Measurements from ENCODE around the gene TRIM5. TPM values are rescaled to one million over a fixed set of nuclear protein-coding genes. Genes with fewer than 3 reads are reported as not detected.

TRIM5 gene
- total RNA-seq, 1 experiment from 2014 or later, result 17.9 TPM

DNA sequence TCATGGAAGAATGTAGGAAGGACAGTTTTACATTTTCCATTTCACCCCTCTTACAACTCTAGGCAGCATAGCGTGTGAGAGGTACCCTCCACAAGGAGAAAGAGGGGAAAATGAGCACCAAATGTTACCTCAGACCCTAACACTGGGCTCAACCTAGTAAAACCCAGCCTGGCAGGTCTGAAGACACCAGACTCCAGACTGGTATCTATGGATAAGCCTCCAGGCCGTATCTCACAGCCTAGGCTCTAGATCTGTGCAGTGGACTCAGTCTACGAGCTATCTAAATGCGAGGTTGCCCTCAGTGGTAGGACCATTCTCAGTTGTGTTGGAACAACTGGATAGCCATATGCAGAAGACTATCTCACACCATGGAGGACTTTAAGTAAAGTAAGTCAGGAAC, 10.5 kb downstream of the TRIM5 start:
- Histone ChIP-seq H3K4me1 (ENCODE audit: insufficient read depth, low read length, poor library complexity, severe bottlenecking) (no peaks in the 10 kb centered on the region), H3K27ac (ENCODE audit: low read depth, low read length, poor library complexity, severe bottlenecking) (no peak overlapping the region), H3K27me3 (replicated peaks; ENCODE audit: insufficient read depth, low read depth, low read length, poor library complexity) (no peaks in the 10 kb centered on the region), H3K4me3 (ENCODE audit: low read depth, low read length, poor library complexity, severe bottlenecking) (no peak overlapping the region), H3K36me3 (ENCODE audit: insufficient read depth, low read length, poor library complexity, severe bottlenecking) (peaks cover 8% of the 10 kb centered on the region), H3K9me3 (ENCODE audit: low read depth, low read length, poor library complexity, severe bottlenecking) (no peaks in the 10 kb centered on the region)
- CTCF ChIA-PET, result no interaction called here
- intact Hi-C loops (cut with micrococcal nuclease; ENCODE audit: unreplicated experiment), result no loop called here
- no peak for DNase-seq (ENCODE audit: low spot score)
- POLR2A ChIA-PET (ENCODE audit: low non-redundant PET), result no interaction called here
- no TSS peak for BruUV-seq (replicated peaks)
- no peak for TF ChIP-seq EZH2 (IDR thresholded peaks at IDR 0.05; ENCODE audit: borderline replicate concordance, low read depth, low read length, poor library complexity, severe bottlenecking)
- TF ChIP-seq, protein P1, sequence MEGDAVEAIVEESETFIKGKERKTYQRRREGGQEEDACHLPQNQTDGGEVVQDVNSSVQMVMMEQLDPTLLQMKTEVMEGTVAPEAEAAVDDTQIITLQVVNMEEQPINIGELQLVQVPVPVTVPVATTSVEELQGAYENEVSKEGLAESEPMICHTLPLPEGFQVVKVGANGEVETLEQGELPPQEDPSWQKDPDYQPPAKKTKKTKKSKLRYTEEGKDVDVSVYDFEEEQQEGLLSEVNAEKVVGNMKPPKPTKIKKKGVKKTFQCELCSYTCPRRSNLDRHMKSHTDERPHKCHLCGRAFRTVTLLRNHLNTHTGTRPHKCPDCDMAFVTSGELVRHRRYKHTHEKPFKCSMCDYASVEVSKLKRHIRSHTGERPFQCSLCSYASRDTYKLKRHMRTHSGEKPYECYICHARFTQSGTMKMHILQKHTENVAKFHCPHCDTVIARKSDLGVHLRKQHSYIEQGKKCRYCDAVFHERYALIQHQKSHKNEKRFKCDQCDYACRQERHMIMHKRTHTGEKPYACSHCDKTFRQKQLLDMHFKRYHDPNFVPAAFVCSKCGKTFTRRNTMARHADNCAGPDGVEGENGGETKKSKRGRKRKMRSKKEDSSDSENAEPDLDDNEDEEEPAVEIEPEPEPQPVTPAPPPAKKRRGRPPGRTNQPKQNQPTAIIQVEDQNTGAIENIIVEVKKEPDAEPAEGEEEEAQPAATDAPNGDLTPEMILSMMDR (conservative IDR thresholded peaks at IDR 0.05; ENCODE audit: low read depth, low read length), result no peak

DNA sequence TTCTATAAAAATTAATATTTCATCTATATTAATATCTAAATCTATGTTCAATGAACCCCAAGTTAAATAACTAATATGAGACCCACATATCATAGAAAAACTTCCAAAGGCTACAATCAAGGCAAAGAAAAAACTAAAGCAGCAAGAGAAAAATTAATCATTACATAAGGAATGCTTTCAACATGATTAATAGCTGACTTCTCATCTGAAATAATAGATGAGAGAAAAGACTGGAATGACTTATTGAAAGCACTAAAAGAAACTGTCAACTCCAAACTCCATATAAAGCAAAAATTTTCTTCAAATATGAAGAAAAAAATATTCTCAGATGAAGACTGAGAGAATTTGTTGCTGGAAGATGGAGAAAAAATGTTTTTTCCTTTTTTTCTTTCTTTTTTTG, 13.0 kb downstream of the TRIM5 start:
- no TSS peak for BruUV-seq (replicated peaks)
- no peaks in the 10 kb centered on the region for H3K36me3 ChIP-seq (ENCODE audit: insufficient read depth, low read length, poor library complexity, severe bottlenecking)
- TF ChIP-seq EZH2 (IDR thresholded peaks at IDR 0.05; ENCODE audit: borderline replicate concordance, low read depth, low read length, poor library complexity, severe bottlenecking), result no peak
- TF ChIP-seq, protein P1 (conservative IDR thresholded peaks at IDR 0.05; ENCODE audit: low read depth, low read length), result no peak
- no peaks in the 10 kb centered on the region for H3K27me3 ChIP-seq (replicated peaks; ENCODE audit: insufficient read depth, low read depth, low read length, poor library complexity)
- no peak for DNase-seq (ENCODE audit: low spot score)
- POLR2A ChIA-PET (ENCODE audit: low non-redundant PET), result no interaction called here
- H3K27ac ChIP-seq (ENCODE audit: low read depth, low read length, poor library complexity, severe bottlenecking), result no peak overlapping the region
- CTCF ChIA-PET, result no interaction called here
- H3K9me3 ChIP-seq (ENCODE audit: low read depth, low read length, poor library complexity, severe bottlenecking), result no peaks in the 10 kb centered on the region
- intact Hi-C loops (cut with micrococcal nuclease; ENCODE audit: unreplicated experiment), result no loop called here
- H3K4me3 ChIP-seq (ENCODE audit: low read depth, low read length, poor library complexity, severe bottlenecking), result no peak overlapping the region
- no peaks in the 10 kb centered on the region for H3K4me1 ChIP-seq (ENCODE audit: insufficient read depth, low read length, poor library complexity, severe bottlenecking)

DNA sequence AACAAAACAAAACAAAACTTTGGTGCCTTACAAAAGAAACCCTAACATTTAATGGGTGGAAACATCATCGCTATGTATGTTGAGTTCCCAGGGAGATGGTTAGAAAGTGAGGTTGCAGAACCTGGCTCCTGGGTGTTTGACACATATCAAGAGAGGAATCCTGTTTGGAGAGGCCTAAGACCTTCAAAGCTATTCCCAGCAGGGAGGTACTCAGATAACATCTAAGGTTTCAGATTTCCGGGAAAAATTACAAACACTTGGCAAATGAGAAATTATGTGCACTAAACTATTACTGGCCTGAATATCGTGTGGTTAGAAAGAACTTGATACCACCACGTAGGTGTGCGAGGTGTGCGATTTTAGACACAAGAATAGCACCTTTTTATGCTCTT, 18.5 kb downstream of the TRIM5 start:
- H3K27ac ChIP-seq (ENCODE audit: low read depth, low read length, poor library complexity, severe bottlenecking), result no peak overlapping the region
- BruUV-seq (replicated peaks), result no TSS peak

More for the DNA sequence above, 18.5 kb downstream of the TRIM5 start:
- DNase-seq (ENCODE audit: low spot score), result no peak
- peaks cover 7% of the 10 kb centered on the region for H3K36me3 ChIP-seq (ENCODE audit: insufficient read depth, low read length, poor library complexity, severe bottlenecking)
- no peaks in the 10 kb centered on the region for H3K27me3 ChIP-seq (replicated peaks; ENCODE audit: insufficient read depth, low read depth, low read length, poor library complexity)
- POLR2A ChIA-PET (ENCODE audit: low non-redundant PET), result no interaction called here
- CTCF ChIA-PET, result no interaction called here
- no peaks in the 10 kb centered on the region for H3K9me3 ChIP-seq (ENCODE audit: low read depth, low read length, poor library complexity, severe bottlenecking)
- no peak overlapping the region for H3K4me3 ChIP-seq (ENCODE audit: low read depth, low read length, poor library complexity, severe bottlenecking)
- H3K4me1 ChIP-seq (ENCODE audit: insufficient read depth, low read length, poor library complexity, severe bottlenecking), result no peaks in the 10 kb centered on the region
- intact Hi-C loops (cut with micrococcal nuclease; ENCODE audit: unreplicated experiment), result no loop called here
- TF ChIP-seq EZH2 (IDR thresholded peaks at IDR 0.05; ENCODE audit: borderline replicate concordance, low read depth, low read length, poor library complexity, severe bottlenecking), result no peak
- TF ChIP-seq, protein P1 (conservative IDR thresholded peaks at IDR 0.05; ENCODE audit: low read depth, low read length), result no peak
